GM19395 (cell line): ENCODE data around the gene AEBP1.

Experiments
- ATAC-seq: cut with Tn5 transposase; IDR thresholded peaks from one replicate; pipeline ENCODE4 v1.9.1; 2021; ENCODE audit warnings: mild to moderate bottlenecking, moderate library complexity; ENCODE audit not compliant: unreplicated experiment

AEBP1 gene

GRCh38 chr7:44083796-44084195, 20.3 kb upstream of the AEBP1 start:
- ATAC-seq, result no peak

GRCh38 chr7:44084701-44085100, 19.4 kb upstream of the AEBP1 start:
- no peak for ATAC-seq

- ATAC-seq, result no peak
These were observed 18.6 kb upstream of the AEBP1 start for GRCh38 chr7:44085546-44085945.

- no peak for ATAC-seq
These were observed 17.5 kb upstream of the AEBP1 start for GRCh38 chr7:44086627-44087026.

GRCh38 chr7:44087911-44088838, 16.0 kb upstream of the AEBP1 start:
- no peak for ATAC-seq

GRCh38 chr7:44093102-44093641, 11.0 kb upstream of the AEBP1 start:
- ATAC-seq, result no peak

- ATAC-seq, result no peak
These were observed 9.8 kb upstream of the AEBP1 start for GRCh38 chr7:44094365-44094764.

GRCh38 chr7:44094883-44095592, 9.1 kb upstream of the AEBP1 start:
- ATAC-seq, result no peak

- ATAC-seq, result no peak
These were observed 8.4 kb upstream of the AEBP1 start for GRCh38 chr7:44095781-44096180.

- no peak for ATAC-seq
These were observed 7.7 kb upstream of the AEBP1 start for GRCh38 chr7:44096326-44096881.

GRCh38 chr7:44097064-44097932, 6.8 kb upstream of the AEBP1 start:
- peak; percentile 65 for ATAC-seq

GRCh38 chr7:44098092-44099068, 5.8 kb upstream of the AEBP1 start:
- no peak for ATAC-seq

GRCh38 chr7:44099669-44100068, 4.5 kb upstream of the AEBP1 start:
- ATAC-seq, result no peak

GRCh38 chr7:44100458-44101302, 3.5 kb upstream of the AEBP1 start:
- no peak for ATAC-seq

- ATAC-seq, result no peak
These were observed 2.7 kb upstream of the AEBP1 start for GRCh38 chr7:44101303-44101965.

GRCh38 chr7:44101966-44102845, 1.9 kb upstream of the AEBP1 start:
- no peak for ATAC-seq
